SK-N-SH treated with all-trans-retinoic acid at 6 μM for 48 hours (cell line): ENCODE data around the gene DMD.

Experiments used
- ATAC-seq: fragments of 200-7000 bp; cut with Tn5 transposase; 3 replicates; pipeline ENCODE4 v1.9.1; 2020; ENCODE audit warnings: mild to moderate bottlenecking, moderate library complexity
- ARNTL ChIP-seq: fragments of 450-650 bp; formaldehyde crosslinking; IDR thresholded peaks from 2 replicates; pipeline ENCODE4 v1.5.0; 2020; ENCODE audit warnings: low read depth, mild to moderate bottlenecking, moderate library complexity, borderline replicate concordance
- BACH2 ChIP-seq: fragments of 250-450 bp; sonication (Bioruptor Pico); IDR thresholded peaks from 2 replicates; pipeline ENCODE4 v1.9.0; 2021; ENCODE audit warnings: mild to moderate bottlenecking, borderline replicate concordance
- CSDC2 ChIP-seq: fragments of 250-450 bp; sonication (Bioruptor Pico); IDR thresholded peaks from 2 replicates; pipeline ENCODE4 v1.5.0; 2020; ENCODE audit warnings: mild to moderate bottlenecking, moderate library complexity
- ESRRG ChIP-seq: fragments of 250-450 bp; sonication (Bioruptor Pico); IDR thresholded peaks from 2 replicates; pipeline ENCODE4 v1.6.1; 2021; ENCODE audit warnings: mild to moderate bottlenecking
- GLIS3 ChIP-seq: fragments of 250-450 bp; sonication (Bioruptor Pico); IDR thresholded peaks from 2 replicates; pipeline ENCODE4 v1.5.0; 2020; ENCODE audit warnings: mild to moderate bottlenecking, moderate library complexity
- ISL1 ChIP-seq: fragments of 250-450 bp; sonication (Bioruptor Pico); IDR thresholded peaks from 2 replicates; pipeline ENCODE4 v2.1.2; 2022; ENCODE audit warnings: mild to moderate bottlenecking, moderate library complexity
- OSR1 ChIP-seq: fragments of 250-450 bp; sonication (Bioruptor Pico); IDR thresholded peaks from 2 replicates; pipeline ENCODE4 v1.8.0; 2022; ENCODE audit warnings: moderate library complexity, mild to moderate bottlenecking, inconsistent platforms
- PPARA ChIP-seq: fragments of 250-450 bp; sonication (Bioruptor Pico); IDR thresholded peaks from 2 replicates; pipeline ENCODE4 v1.5.0; 2020; ENCODE audit warnings: mild to moderate bottlenecking, borderline replicate concordance
- RARB ChIP-seq: fragments of 250-450 bp; sonication (Bioruptor Pico); IDR thresholded peaks from 2 replicates; pipeline ENCODE4 v1.8.0; 2021; ENCODE audit warnings: mild to moderate bottlenecking, moderate library complexity
- SNAI2 ChIP-seq: fragments of 250-450 bp; sonication (Bioruptor Pico); IDR thresholded peaks from 2 replicates; pipeline ENCODE4 v1.5.0; 2020; ENCODE audit warnings: mild to moderate bottlenecking, moderate library complexity
- TCF4 ChIP-seq: fragments of 250-450 bp; sonication (Bioruptor Pico); IDR thresholded peaks from 2 replicates; pipeline ENCODE4 v1.8.0; 2021; ENCODE audit warnings: mild to moderate bottlenecking, moderate library complexity, borderline replicate concordance
- TOX ChIP-seq: fragments of 250-450 bp; sonication (Bioruptor Pico); IDR thresholded peaks from 2 replicates; pipeline ENCODE4 v1.8.0; 2021; ENCODE audit warnings: mild to moderate bottlenecking, moderate library complexity, borderline replicate concordance
- TSHZ2 ChIP-seq: fragments of 250-450 bp; sonication (Bioruptor Pico); IDR thresholded peaks from 2 replicates; pipeline ENCODE4 v1.5.0; 2020; ENCODE audit warnings: mild to moderate bottlenecking, moderate library complexity
- ZC3H10 ChIP-seq: fragments of 250-450 bp; sonication (Bioruptor Pico); IDR thresholded peaks from 2 replicates; pipeline ENCODE4 v1.5.1; 2021; ENCODE audit warnings: mild to moderate bottlenecking, moderate library complexity
- ZFP3 ChIP-seq: fragments of 250-450 bp; sonication (Bioruptor Pico); IDR thresholded peaks from 2 replicates; pipeline ENCODE4 v1.5.0; 2020; ENCODE audit warnings: mild to moderate bottlenecking, moderate library complexity
- ZFP30 ChIP-seq: fragments of 450-650 bp; formaldehyde crosslinking; IDR thresholded peaks from 2 replicates; pipeline ENCODE4 v1.5.0; 2022; ENCODE audit warnings: mild to moderate bottlenecking, moderate library complexity
- ZNF565 ChIP-seq: fragments of 450-650 bp; formaldehyde crosslinking; conservative IDR thresholded peaks from 2 replicates; pipeline ENCODE4 v1.5.0; 2020; ENCODE audit warnings: low read depth, mild to moderate bottlenecking, moderate library complexity
- ZNF70 ChIP-seq: fragments of 450-650 bp; formaldehyde crosslinking; IDR thresholded peaks from 2 replicates; pipeline ENCODE4 v1.5.0; 2020; ENCODE audit warnings: mild to moderate bottlenecking, moderate library complexity
- TF ChIP-seq, protein P1 (sequence below): fragments of 250-450 bp; sonication (Bioruptor Pico); IDR thresholded peaks from 2 replicates; pipeline ENCODE4 v1.8.0; 2021; ENCODE audit warnings: low read depth, mild to moderate bottlenecking, moderate library complexity, borderline replicate concordance
- TF ChIP-seq, protein P2 (sequence below): fragments of 250-450 bp; sonication (Bioruptor Pico); IDR thresholded peaks from 2 replicates; pipeline ENCODE4 v1.5.1; 2020; ENCODE audit warnings: low read depth, mild to moderate bottlenecking, moderate library complexity
- TF ChIP-seq, protein P3 (sequence below): fragments of 250-450 bp; sonication (Bioruptor Pico); IDR thresholded peaks from 2 replicates; pipeline ENCODE4 v1.5.1; 2021; ENCODE audit warnings: mild to moderate bottlenecking, moderate library complexity
- TF ChIP-seq, protein P4 (sequence below): fragments of 250-450 bp; sonication (Bioruptor Pico); IDR thresholded peaks from 2 replicates; pipeline ENCODE4 v1.8.0; 2020; ENCODE audit warnings: mild to moderate bottlenecking, moderate library complexity, borderline replicate concordance

The DMD gene

GRCh38 chrX:32839781-32840180 lies 371.6 kb downstream of the DMD start:
- ATAC-seq: no peak
- TF ChIP-seq ZFP30 (CRISPR knock-in tag): no peak
- TF ChIP-seq, protein P1, sequence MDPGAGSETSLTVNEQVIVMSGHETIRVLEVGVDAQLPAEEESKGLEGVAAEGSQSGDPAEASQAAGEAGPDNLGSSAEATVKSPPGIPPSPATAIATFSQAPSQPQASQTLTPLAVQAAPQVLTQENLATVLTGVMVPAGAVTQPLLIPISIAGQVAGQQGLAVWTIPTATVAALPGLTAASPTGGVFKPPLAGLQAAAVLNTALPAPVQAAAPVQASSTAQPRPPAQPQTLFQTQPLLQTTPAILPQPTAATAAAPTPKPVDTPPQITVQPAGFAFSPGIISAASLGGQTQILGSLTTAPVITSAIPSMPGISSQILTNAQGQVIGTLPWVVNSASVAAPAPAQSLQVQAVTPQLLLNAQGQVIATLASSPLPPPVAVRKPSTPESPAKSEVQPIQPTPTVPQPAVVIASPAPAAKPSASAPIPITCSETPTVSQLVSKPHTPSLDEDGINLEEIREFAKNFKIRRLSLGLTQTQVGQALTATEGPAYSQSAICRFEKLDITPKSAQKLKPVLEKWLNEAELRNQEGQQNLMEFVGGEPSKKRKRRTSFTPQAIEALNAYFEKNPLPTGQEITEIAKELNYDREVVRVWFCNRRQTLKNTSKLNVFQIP: no peak
- TF ChIP-seq, protein P2, sequence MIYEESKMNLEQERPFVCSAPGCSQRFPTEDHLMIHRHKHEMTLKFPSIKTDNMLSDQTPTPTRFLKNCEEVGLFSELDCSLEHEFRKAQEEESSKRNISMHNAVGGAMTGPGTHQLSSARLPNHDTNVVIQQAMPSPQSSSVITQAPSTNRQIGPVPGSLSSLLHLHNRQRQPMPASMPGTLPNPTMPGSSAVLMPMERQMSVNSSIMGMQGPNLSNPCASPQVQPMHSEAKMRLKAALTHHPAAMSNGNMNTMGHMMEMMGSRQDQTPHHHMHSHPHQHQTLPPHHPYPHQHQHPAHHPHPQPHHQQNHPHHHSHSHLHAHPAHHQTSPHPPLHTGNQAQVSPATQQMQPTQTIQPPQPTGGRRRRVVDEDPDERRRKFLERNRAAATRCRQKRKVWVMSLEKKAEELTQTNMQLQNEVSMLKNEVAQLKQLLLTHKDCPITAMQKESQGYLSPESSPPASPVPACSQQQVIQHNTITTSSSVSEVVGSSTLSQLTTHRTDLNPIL (CRISPR knock-in tag): no peak
- no peak for TF ChIP-seq ESRRG (CRISPR knock-in tag)
- no peak for TF ChIP-seq TSHZ2 (CRISPR knock-in tag)
- TF ChIP-seq SNAI2: no peak
- TF ChIP-seq, protein P3, sequence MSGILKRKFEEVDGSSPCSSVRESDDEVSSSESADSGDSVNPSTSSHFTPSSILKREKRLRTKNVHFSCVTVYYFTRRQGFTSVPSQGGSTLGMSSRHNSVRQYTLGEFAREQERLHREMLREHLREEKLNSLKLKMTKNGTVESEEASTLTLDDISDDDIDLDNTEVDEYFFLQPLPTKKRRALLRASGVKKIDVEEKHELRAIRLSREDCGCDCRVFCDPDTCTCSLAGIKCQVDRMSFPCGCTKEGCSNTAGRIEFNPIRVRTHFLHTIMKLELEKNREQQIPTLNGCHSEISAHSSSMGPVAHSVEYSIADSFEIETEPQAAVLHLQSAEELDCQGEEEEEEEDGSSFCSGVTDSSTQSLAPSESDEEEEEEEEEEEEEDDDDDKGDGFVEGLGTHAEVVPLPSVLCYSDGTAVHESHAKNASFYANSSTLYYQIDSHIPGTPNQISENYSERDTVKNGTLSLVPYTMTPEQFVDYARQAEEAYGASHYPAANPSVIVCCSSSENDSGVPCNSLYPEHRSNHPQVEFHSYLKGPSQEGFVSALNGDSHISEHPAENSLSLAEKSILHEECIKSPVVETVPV (CRISPR knock-in tag): no peak
- no peak for TF ChIP-seq TOX (CRISPR knock-in tag)
- TF ChIP-seq TCF4 (CRISPR knock-in tag): no peak
- TF ChIP-seq GLIS3 (CRISPR knock-in tag): no peak
- no peak for TF ChIP-seq PPARA (CRISPR knock-in tag)
- no peak for TF ChIP-seq OSR1 (CRISPR knock-in tag)
- no peak for TF ChIP-seq ISL1 (CRISPR knock-in tag)
- no peak for TF ChIP-seq RARB
- no peak for TF ChIP-seq CSDC2 (CRISPR knock-in tag)
- no peak for TF ChIP-seq ZNF565
- TF ChIP-seq ZC3H10 (CRISPR knock-in tag): no peak
- TF ChIP-seq ZNF70 (CRISPR knock-in tag): no peak
- no peak for TF ChIP-seq ZFP3
- TF ChIP-seq BACH2 (CRISPR knock-in tag): no peak

- TF ChIP-seq TOX (CRISPR knock-in tag): no peak
- TF ChIP-seq ESRRG (CRISPR knock-in tag): no peak
- TF ChIP-seq, protein P4, sequence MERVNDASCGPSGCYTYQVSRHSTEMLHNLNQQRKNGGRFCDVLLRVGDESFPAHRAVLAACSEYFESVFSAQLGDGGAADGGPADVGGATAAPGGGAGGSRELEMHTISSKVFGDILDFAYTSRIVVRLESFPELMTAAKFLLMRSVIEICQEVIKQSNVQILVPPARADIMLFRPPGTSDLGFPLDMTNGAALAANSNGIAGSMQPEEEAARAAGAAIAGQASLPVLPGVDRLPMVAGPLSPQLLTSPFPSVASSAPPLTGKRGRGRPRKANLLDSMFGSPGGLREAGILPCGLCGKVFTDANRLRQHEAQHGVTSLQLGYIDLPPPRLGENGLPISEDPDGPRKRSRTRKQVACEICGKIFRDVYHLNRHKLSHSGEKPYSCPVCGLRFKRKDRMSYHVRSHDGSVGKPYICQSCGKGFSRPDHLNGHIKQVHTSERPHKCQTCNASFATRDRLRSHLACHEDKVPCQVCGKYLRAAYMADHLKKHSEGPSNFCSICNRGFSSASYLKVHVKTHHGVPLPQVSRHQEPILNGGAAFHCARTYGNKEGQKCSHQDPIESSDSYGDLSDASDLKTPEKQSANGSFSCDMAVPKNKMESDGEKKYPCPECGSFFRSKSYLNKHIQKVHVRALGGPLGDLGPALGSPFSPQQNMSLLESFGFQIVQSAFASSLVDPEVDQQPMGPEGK (CRISPR knock-in tag): no peak
- TF ChIP-seq ZNF70 (CRISPR knock-in tag): no peak
- no peak for TF ChIP-seq OSR1 (CRISPR knock-in tag)
- TF ChIP-seq CSDC2 (CRISPR knock-in tag): no peak
- no peak for TF ChIP-seq GLIS3 (CRISPR knock-in tag)
- no peak for TF ChIP-seq ISL1 (CRISPR knock-in tag)
- TF ChIP-seq ARNTL: no peak
- TF ChIP-seq RARB: no peak
- TF ChIP-seq TSHZ2 (CRISPR knock-in tag): no peak
- TF ChIP-seq, protein P1: no peak
- TF ChIP-seq, protein P3 (CRISPR knock-in tag): no peak
- TF ChIP-seq PPARA (CRISPR knock-in tag): no peak
- no peak for TF ChIP-seq SNAI2
- no peak for TF ChIP-seq ZC3H10 (CRISPR knock-in tag)
- ATAC-seq: no peak
These were observed 386.3 kb downstream of the DMD start for GRCh38 chrX:32825009-32825408.
